Neural cell (in vitro differentiated cells): ENCODE results near the gene DOK6.

Experiments
- CTCF ChIP-seq: fragments of 450-650 bp; IDR thresholded peaks from 2 replicates; pipeline ENCODE4 v1.5.1; 2014; ENCODE audit warnings: antibody characterized with exemption, mild to moderate bottlenecking, moderate library complexity; ENCODE audit not compliant: poor library complexity, severe bottlenecking
- EP300 ChIP-seq: fragments of 450-650 bp; conservative IDR thresholded peaks from 2 replicates; pipeline ENCODE4 v1.6.1; 2014; ENCODE audit warnings: antibody characterized with exemption, mild to moderate bottlenecking, moderate library complexity; ENCODE audit not compliant: poor library complexity, severe bottlenecking
- EZH2 ChIP-seq: fragments of 200-600, 300-800 bp; shearing (Covaris generic), sonication (generic); IDR thresholded peaks from 2 replicates; pipeline ENCODE4 v1.6.1; 2014; ENCODE audit warnings: antibody characterized with exemption, low read length, borderline replicate concordance, mild to moderate bottlenecking; ENCODE audit not compliant: insufficient read depth, poor library complexity, severe bottlenecking
- POLR2AphosphoS5 ChIP-seq: IDR thresholded peaks from 2 replicates; pipeline ENCODE4 v1.6.1; 2012
- TAF1 ChIP-seq: IDR thresholded peaks from 2 replicates; pipeline ENCODE4 v1.6.1; 2012; ENCODE audit warnings: low read depth
- TF ChIP-seq, protein P1 (sequence below): IDR thresholded peaks from 2 replicates; pipeline ENCODE4 v1.6.1; 2012; ENCODE audit warnings: borderline replicate concordance

GRCh38 chr18:69718912-69719547 lies 318.3 kb downstream of the DOK6 start:
- TF ChIP-seq CTCF (no peak), TAF1 (no peak), EP300 (no peak), POLR2AphosphoS5 (no peak), EZH2 (no peak)
- TF ChIP-seq, protein P1, sequence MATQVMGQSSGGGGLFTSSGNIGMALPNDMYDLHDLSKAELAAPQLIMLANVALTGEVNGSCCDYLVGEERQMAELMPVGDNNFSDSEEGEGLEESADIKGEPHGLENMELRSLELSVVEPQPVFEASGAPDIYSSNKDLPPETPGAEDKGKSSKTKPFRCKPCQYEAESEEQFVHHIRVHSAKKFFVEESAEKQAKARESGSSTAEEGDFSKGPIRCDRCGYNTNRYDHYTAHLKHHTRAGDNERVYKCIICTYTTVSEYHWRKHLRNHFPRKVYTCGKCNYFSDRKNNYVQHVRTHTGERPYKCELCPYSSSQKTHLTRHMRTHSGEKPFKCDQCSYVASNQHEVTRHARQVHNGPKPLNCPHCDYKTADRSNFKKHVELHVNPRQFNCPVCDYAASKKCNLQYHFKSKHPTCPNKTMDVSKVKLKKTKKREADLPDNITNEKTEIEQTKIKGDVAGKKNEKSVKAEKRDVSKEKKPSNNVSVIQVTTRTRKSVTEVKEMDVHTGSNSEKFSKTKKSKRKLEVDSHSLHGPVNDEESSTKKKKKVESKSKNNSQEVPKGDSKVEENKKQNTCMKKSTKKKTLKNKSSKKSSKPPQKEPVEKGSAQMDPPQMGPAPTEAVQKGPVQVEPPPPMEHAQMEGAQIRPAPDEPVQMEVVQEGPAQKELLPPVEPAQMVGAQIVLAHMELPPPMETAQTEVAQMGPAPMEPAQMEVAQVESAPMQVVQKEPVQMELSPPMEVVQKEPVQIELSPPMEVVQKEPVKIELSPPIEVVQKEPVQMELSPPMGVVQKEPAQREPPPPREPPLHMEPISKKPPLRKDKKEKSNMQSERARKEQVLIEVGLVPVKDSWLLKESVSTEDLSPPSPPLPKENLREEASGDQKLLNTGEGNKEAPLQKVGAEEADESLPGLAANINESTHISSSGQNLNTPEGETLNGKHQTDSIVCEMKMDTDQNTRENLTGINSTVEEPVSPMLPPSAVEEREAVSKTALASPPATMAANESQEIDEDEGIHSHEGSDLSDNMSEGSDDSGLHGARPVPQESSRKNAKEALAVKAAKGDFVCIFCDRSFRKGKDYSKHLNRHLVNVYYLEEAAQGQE, result no peak
